AG09309 (cell line): ENCODE data around the gene SLCO3A1.

Experiments
- DNase-seq: peaks from one replicate; pipeline ENCODE4 v3.0.0-alpha.2; 2010; ENCODE audit warnings: low read depth
- H3K4me3 ChIP-seq: 2 replicates; pipeline ENCODE4 v1.5.1; 2011; ENCODE audit warnings: mild to moderate bottlenecking, low read depth, low read length, moderate library complexity; ENCODE audit not compliant: control insufficient read depth
- CTCF ChIP-seq: IDR thresholded peaks from 2 replicates; pipeline ENCODE4 v1.5.1; 2011; ENCODE audit warnings: mild to moderate bottlenecking, low read depth, low read length, inconsistent platforms; ENCODE audit not compliant: insufficient read depth, control insufficient read depth; ENCODE audit errors: missing control alignments

SLCO3A1 gene

GRCh38 chr15:91989821-91990220, 136.3 kb downstream of the SLCO3A1 start:
- no peak for TF ChIP-seq CTCF
- no peak overlapping the region for H3K4me3 ChIP-seq
- DNase-seq: no peak

GRCh38 chr15:91992945-91993344, 139.4 kb downstream of the SLCO3A1 start:
- no peak for TF ChIP-seq CTCF
- no peak for DNase-seq
- no peak overlapping the region for H3K4me3 ChIP-seq

- no peak for DNase-seq
- no peak overlapping the region for H3K4me3 ChIP-seq
- no peak for TF ChIP-seq CTCF
Observed at GRCh38 chr15:91995146-91995545, 141.6 kb downstream of the SLCO3A1 start.

GRCh38 chr15:91997163-91997562, 143.7 kb downstream of the SLCO3A1 start:
- DNase-seq: no peak
- no peak for TF ChIP-seq CTCF
- no peak overlapping the region for H3K4me3 ChIP-seq

- TF ChIP-seq CTCF: no peak
- H3K4me3 ChIP-seq: no peak overlapping the region
- DNase-seq: no peak
Observed at GRCh38 chr15:92000709-92001108, 147.2 kb downstream of the SLCO3A1 start.

- TF ChIP-seq CTCF: no peak
- H3K4me3 ChIP-seq: no peak overlapping the region
- no peak for DNase-seq
Observed at GRCh38 chr15:92001307-92001706, 147.8 kb downstream of the SLCO3A1 start.

- H3K4me3 ChIP-seq: no peak overlapping the region
- no peak for DNase-seq
- TF ChIP-seq CTCF: no peak
Observed at GRCh38 chr15:92002666-92003065, 149.2 kb downstream of the SLCO3A1 start.
